MM.1S (cell line): ENCODE results near the gene ATP8B4.

ENCODE experiments used
- DNase-seq: peaks from one replicate; pipeline ENCODE4 v3.0.0-alpha.2; 2015
- H2AFZ ChIP-seq: fragments of 300-600 bp; sonication (generic); 2 replicates; pipeline ENCODE4 v1.6.0; 2016; ENCODE audit warnings: antibody characterized with exemption, low read length
- H3F3A ChIP-seq: fragments of 300-600 bp; sonication (generic); 2 replicates; pipeline ENCODE4 v1.6.1; 2016; ENCODE audit warnings: mild to moderate bottlenecking, antibody characterized with exemption, low read length, moderate library complexity, mixed read lengths; ENCODE audit not compliant: insufficient read depth
- H3K27ac ChIP-seq: fragments of 300-600 bp; sonication (generic); 2 replicates; pipeline ENCODE4 v1.5.1; 2016; ENCODE audit warnings: mild to moderate bottlenecking, low read length
- H3K27me3 ChIP-seq: fragments of 300-600 bp; sonication (generic); replicated peaks from 2 replicates; pipeline ENCODE4 v1.6.0; 2016; ENCODE audit warnings: low read length; ENCODE audit not compliant: insufficient read depth
- H3K36me3 ChIP-seq: fragments of 300-600 bp; sonication (generic); replicated peaks from 2 replicates; pipeline ENCODE4 v1.6.1; 2016; ENCODE audit warnings: mild to moderate bottlenecking, low read length, mixed read lengths; ENCODE audit not compliant: insufficient read depth
- H3K4me1 ChIP-seq: fragments of 300-600 bp; sonication (generic); 2 replicates; pipeline ENCODE4 v1.6.1; 2016; ENCODE audit warnings: low read length, mixed read lengths
- H3K4me2 ChIP-seq: fragments of 300-600 bp; sonication (generic); 2 replicates; pipeline ENCODE4 v1.6.0; 2016; ENCODE audit warnings: low read depth, low read length
- H3K4me3 ChIP-seq: fragments of 300-600 bp; sonication (generic); 2 replicates; pipeline ENCODE4 v1.5.1; 2016; ENCODE audit warnings: low read length, mixed read lengths
- H3K79me2 ChIP-seq: fragments of 300-600 bp; sonication (generic); 2 replicates; pipeline ENCODE4 v1.6.1; 2016; ENCODE audit warnings: mixed run types, low read length, mixed read lengths
- H3K9ac ChIP-seq: fragments of 300-600 bp; sonication (generic); 2 replicates; pipeline ENCODE4 v1.6.1; 2016; ENCODE audit warnings: low read length, mixed read lengths
- H3K9me2 ChIP-seq: fragments of 300-600 bp; sonication (generic); replicated peaks from 2 replicates; pipeline ENCODE4 v1.6.1; 2016; ENCODE audit warnings: mild to moderate bottlenecking, low read length, mixed read lengths; ENCODE audit not compliant: insufficient read depth
- H3K9me3 ChIP-seq: fragments of 300-600 bp; sonication (generic); replicated peaks from 2 replicates; pipeline ENCODE4 v1.6.1; 2016; ENCODE audit warnings: mild to moderate bottlenecking, low read length, mixed read lengths; ENCODE audit not compliant: insufficient read depth
- H4K20me1 ChIP-seq: fragments of 300-600 bp; sonication (generic); 2 replicates; pipeline ENCODE4 v1.6.1; 2016; ENCODE audit warnings: mild to moderate bottlenecking, low read length, moderate library complexity, mixed read lengths; ENCODE audit not compliant: insufficient read depth
- CTCF ChIP-seq: fragments of 300-600 bp; sonication (generic); IDR thresholded peaks from 2 replicates; pipeline ENCODE4 v1.5.1; 2016; ENCODE audit warnings: antibody characterized with exemption, low read length, mixed read lengths
- EZH2 ChIP-seq: fragments of 300-600 bp; sonication (generic); optimal IDR thresholded peaks from 2 replicates; pipeline ENCODE3; 2017; ENCODE audit warnings: low read depth, mild to moderate bottlenecking, antibody characterized with exemption, low read length, mixed read lengths
- EZH2phosphoT487 ChIP-seq: fragments of 300-600 bp; sonication (generic); IDR thresholded peaks from 2 replicates; pipeline ENCODE4 v1.6.1; 2018; ENCODE audit warnings: antibody characterized with exemption, low read length

Gene ATP8B4

GRCh38 chr15:50055332-50055731 lies 63.7 kb downstream of the ATP8B4 start:
- no peak for TF ChIP-seq EZH2
- TF ChIP-seq EZH2phosphoT487, result no peak
- no peak for TF ChIP-seq CTCF
- Histone ChIP-seq H3K4me1 (no peaks in the 10 kb centered on the region), H3K9ac (no peak overlapping the region), H3K4me2 (no peak overlapping the region), H3K4me3 (no peak overlapping the region), H3K79me2 (no peaks in the 10 kb centered on the region), H3K27ac (no peak overlapping the region), H3K27me3 (no peaks in the 10 kb centered on the region), H3F3A (no peaks in the 10 kb centered on the region), H3K36me3 (no peaks in the 10 kb centered on the region), H3K9me2 (no peaks in the 10 kb centered on the region), H4K20me1 (no peaks in the 10 kb centered on the region), H2AFZ (no peak overlapping the region), H3K9me3 (no peaks in the 10 kb centered on the region)
- no peak for DNase-seq

GRCh38 chr15:50053055-50053856 lies 65.8 kb downstream of the ATP8B4 start:
- no peaks in the 10 kb centered on the region for H3K9me2 ChIP-seq
- H3K9ac ChIP-seq, result no peak overlapping the region
- no peak for TF ChIP-seq CTCF
- TF ChIP-seq EZH2phosphoT487, result no peak
- no peak for TF ChIP-seq EZH2
- H3K4me3 ChIP-seq, result no peak overlapping the region
- H2AFZ ChIP-seq, result no peak overlapping the region
- no peaks in the 10 kb centered on the region for H3K27me3 ChIP-seq
- no peaks in the 10 kb centered on the region for H3K9me3 ChIP-seq
- no peak for DNase-seq
- no peaks in the 10 kb centered on the region for H3K79me2 ChIP-seq
- no peak overlapping the region for H3K4me2 ChIP-seq
- no peaks in the 10 kb centered on the region for H3K4me1 ChIP-seq
- no peaks in the 10 kb centered on the region for H3K36me3 ChIP-seq
- no peaks in the 10 kb centered on the region for H4K20me1 ChIP-seq
- H3K27ac ChIP-seq, result no peak overlapping the region
- H3F3A ChIP-seq, result no peaks in the 10 kb centered on the region

GRCh38 chr15:50051811-50052419 lies 67.1 kb downstream of the ATP8B4 start:
- Histone ChIP-seq H3K79me2 (no peaks in the 10 kb centered on the region), H3K27ac (no peak overlapping the region), H3K27me3 (no peaks in the 10 kb centered on the region), H4K20me1 (no peaks in the 10 kb centered on the region), H3K4me2 (no peak overlapping the region), H3F3A (no peaks in the 10 kb centered on the region), H3K36me3 (no peaks in the 10 kb centered on the region), H3K9ac (no peak overlapping the region), H3K4me3 (no peak overlapping the region), H3K4me1 (no peaks in the 10 kb centered on the region), H2AFZ (no peak overlapping the region), H3K9me3 (no peaks in the 10 kb centered on the region), H3K9me2 (no peaks in the 10 kb centered on the region)
- TF ChIP-seq CTCF (peak; percentile 76), EZH2 (no peak)
- DNase-seq, result peak; percentile 61
